HuH-7 (cell line): ENCODE data around the gene ELAVL1.

ENCODE experiments used
- DNase-seq: peaks from one replicate; pipeline ENCODE4 v3.0.0; 2011; ENCODE audit warnings: low spot score

Gene ELAVL1

DNA sequence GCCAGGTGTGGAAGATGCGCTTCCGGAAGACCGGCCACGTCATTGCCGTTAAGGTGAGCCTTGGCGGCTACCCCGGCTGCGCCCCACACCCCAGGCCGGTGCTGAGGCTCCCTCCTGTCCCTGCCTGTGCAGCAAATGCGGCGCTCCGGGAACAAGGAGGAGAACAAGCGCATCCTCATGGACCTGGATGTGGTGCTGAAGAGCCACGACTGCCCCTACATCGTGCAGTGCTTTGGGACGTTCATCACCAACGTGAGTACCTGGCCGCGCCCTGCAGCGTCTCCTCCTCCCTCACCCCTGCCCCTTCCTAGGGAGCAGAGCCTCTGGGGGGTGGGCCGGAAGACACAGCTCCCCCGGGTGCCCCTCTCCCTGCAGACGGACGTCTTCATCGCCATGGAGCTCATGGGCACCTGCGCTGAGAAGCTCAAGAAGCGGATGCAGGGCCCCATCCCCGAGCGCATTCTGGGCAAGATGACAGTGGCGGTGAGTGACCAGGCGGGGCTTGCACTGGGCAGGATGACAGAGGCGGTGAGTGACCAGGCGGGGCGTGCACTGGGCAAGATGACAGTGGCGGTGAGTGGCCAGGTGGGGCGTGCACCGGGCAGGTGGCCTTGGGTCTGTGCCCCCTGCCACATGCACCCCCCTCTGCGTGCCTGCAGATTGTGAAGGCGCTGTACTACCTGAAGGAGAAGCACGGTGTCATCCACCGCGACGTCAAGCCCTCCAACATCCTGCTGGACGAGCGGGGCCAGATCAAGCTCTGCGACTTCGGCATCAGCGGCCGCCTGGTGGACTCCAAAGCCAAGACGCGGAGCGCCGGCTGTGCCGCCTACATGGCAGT lies 94.9 kb downstream of the ELAVL1 start:
- DNase-seq = no peak

DNA sequence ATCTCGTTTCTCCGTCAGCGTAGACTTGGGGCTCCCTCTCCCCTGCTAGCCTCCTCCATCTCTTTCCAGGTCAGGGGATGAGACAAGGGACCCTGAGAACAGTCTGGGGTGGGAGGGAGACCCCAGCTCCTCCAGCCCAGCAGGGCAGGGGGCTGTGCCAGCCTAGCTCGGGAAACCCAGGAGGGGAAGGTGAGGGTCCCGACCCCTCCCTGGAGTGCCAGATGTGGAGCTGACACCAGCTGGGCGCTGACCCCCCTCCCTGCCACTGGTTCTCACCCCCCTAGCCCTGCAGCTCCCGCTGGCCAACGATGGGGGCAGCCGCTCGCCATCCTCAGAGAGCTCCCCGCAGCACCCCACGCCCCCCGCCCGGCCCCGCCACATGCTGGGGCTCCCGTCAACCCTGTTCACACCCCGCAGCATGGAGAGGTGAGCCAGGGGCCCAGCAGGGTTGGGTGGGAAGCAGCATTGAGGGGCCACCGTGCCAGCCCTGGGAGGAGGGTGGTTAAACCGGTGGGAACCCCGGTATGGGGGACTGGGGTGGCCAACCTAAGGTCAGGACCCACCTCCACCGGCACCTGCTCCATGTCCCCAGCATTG lies 95.9 kb downstream of the ELAVL1 start:
- DNase-seq = no peak

DNA sequence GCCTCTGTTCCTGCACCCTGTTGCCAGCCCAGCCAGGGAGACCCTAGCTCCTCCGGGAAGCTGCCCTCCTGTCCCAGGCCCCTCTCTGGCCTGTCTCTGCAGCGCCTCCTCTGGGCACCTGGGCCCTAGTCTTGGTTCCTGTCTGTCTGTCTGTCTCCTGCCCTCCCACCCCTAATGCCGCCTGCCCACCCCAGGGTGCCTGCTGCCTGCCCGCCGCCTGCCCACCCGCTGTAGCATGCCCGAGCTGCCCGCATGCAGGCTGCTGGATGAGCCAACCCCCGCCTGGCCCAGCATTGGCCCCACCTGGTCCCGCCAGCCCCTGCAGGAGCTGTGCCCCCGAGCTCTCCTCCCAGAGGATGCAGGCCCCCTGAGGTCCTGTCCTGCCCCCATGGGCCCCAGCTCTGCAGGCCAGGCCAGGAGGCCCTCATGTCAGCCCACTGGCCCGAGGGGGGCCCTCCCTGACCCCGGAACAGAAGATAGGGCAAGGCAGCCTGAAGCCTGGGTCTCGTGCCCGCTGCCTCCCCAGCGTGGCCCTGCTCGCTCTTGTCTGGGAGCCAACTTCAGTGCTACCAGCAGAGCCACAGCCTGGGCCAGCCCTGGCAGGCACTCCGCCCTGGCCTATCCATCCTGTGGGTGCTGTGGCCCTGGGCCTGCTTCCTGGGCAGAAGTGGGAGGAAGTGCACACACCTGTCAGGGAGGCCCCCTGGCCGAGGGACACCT lies 96.5 kb downstream of the ELAVL1 start:
- no peak for DNase-seq
